A549 (cell line): Measurements from ENCODE around the gene WWC1. TPM values are rescaled to one million over a fixed set of nuclear protein-coding genes. Genes with fewer than 3 reads are reported as not detected.
A peak's percentile ranks its signal among the peaks of the same experiment; 100 is the strongest.

Source experiments
- ATAC-seq, 2 experiments: fragments of 200-7000 bp in 1 of 2; fragments of >200 bp in 1 of 2; cut with Nextera tagmentation in 1 of 2; cut with Tn5 transposase in 1 of 2; 3 replicates each; pipeline versions ENCODE4 v1.8.0 to v1.9.1; 2018 to 2020; ENCODE audit warnings: mild to moderate bottlenecking in 1 of 2, moderate library complexity in 1 of 2
- CTCF ChIA-PET: fragments of 300-600 bp; sonication (Branson Sonifier 250); formaldehyde crosslinking; extraction: SDS; loops from one replicate; lab custom pipeline; 2021; ENCODE audit warnings: antibody characterized with exemption, inconsistent platforms; lab: Yijun Ruan, JAX
- POLR2A ChIA-PET: fragments of 350-600 bp; formaldehyde crosslinking; extraction: SDS; loops from one replicate; lab custom pipeline; 2021; ENCODE audit warnings: antibody characterized with exemption, inconsistent platforms; lab: Yijun Ruan, JAX
- DNase-seq, 2 experiments: peaks; one replicate each; pipeline versions ENCODE4 v3.0.0 to v3.0.0-alpha.2; 2011 to 2016; ENCODE audit warnings: low read depth in 1 of 2, low spot score in 1 of 2
- FAIRE-seq: peaks from 2 replicates; lab custom pipeline; 2011; peaks lifted over from hg19 to GRCh38; lab: Jason Lieb, UNC
- H3K27ac ChIP-seq, 2 experiments: fragments of >200 bp; sonication (Bioruptor Twin); formaldehyde crosslinking; 3 replicates each; pipeline ENCODE4 v1.5.1; 2016 to 2017
- H3K4me1 ChIP-seq: fragments of >200 bp; sonication (Bioruptor Twin); formaldehyde crosslinking; 3 replicates; pipeline ENCODE4 v1.6.1; 2016
- H3K4me2 ChIP-seq: fragments of >200 bp; sonication (Bioruptor Twin); formaldehyde crosslinking; 3 replicates; pipeline ENCODE4 v1.6.1; 2016
- H3K4me3 ChIP-seq: fragments of >200 bp; sonication (Bioruptor Twin); formaldehyde crosslinking; 3 replicates; pipeline ENCODE4 v1.5.1; 2016
- H3K9me3 ChIP-seq: fragments of >200 bp; sonication (Bioruptor Twin); formaldehyde crosslinking; 3 replicates; pipeline ENCODE4 v1.6.1; 2016
- EHF ChIP-seq: fragments of 250-450 bp; sonication (Bioruptor Pico); IDR thresholded peaks from 2 replicates; pipeline ENCODE4 v1.5.0; 2020; ENCODE audit warnings: mild to moderate bottlenecking
- EHMT2 ChIP-seq: fragments of 200-600 bp; sonication (generic); IDR thresholded peaks from 2 replicates; pipeline ENCODE4 v1.6.1; 2016; ENCODE audit warnings: antibody characterized with exemption, low read depth, mild to moderate bottlenecking, moderate library complexity
- ELK1 ChIP-seq: fragments of 150-350 bp; IDR thresholded peaks from 2 replicates; pipeline ENCODE4 v1.6.1; 2014; ENCODE audit warnings: low read depth, mild to moderate bottlenecking, low read length
- EP300 ChIP-seq, 2 experiments: fragments of >200 bp; sonication (Bioruptor Twin); formaldehyde crosslinking; IDR thresholded peaks; 2 replicates in 1 of 2; 3 replicates in 1 of 2; pipeline ENCODE4 v1.6.1; 2016 to 2017
- HMGXB4 ChIP-seq: fragments of 250-450 bp; sonication (Bioruptor Pico); IDR thresholded peaks from 2 replicates; pipeline ENCODE4 v1.5.0; 2021; ENCODE audit warnings: mild to moderate bottlenecking, moderate library complexity, borderline replicate concordance
- HOXB5 ChIP-seq: fragments of 250-450 bp; sonication (Bioruptor Pico); IDR thresholded peaks from 2 replicates; pipeline ENCODE4 v1.5.0; 2020; ENCODE audit warnings: mild to moderate bottlenecking, moderate library complexity
- JUN ChIP-seq, 2 experiments: fragments of >200 bp; sonication (Bioruptor Twin); formaldehyde crosslinking; IDR thresholded peaks; 2 replicates in 1 of 2; 3 replicates in 1 of 2; pipeline ENCODE4 v1.6.1; 2016 to 2017
- JUNB ChIP-seq: fragments of >200 bp; sonication (Bioruptor Twin); formaldehyde crosslinking; IDR thresholded peaks from 2 replicates; pipeline ENCODE4 v1.6.1; 2016
- KDM1A ChIP-seq: fragments of 200-600 bp; sonication (generic); IDR thresholded peaks from 2 replicates; pipeline ENCODE4 v1.6.1; 2016; ENCODE audit warnings: low read depth, mild to moderate bottlenecking
- POLR2AphosphoS2 ChIP-seq: conservative IDR thresholded peaks from 2 replicates; pipeline ENCODE4 v1.6.1; 2012; ENCODE audit warnings: low read length, improper control_type of control experiment, inconsistent platforms
- RAD21 ChIP-seq, 2 experiments: fragments of >200 bp in 1 of 2; sonication (Bioruptor Twin) in 1 of 2; formaldehyde crosslinking in 1 of 2; IDR thresholded peaks in 1 of 2; conservative IDR thresholded peaks in 1 of 2; 2 replicates in 1 of 2; 3 replicates in 1 of 2; pipeline ENCODE4 v1.6.1; 2012 to 2018; ENCODE audit warnings: inconsistent platforms in 1 of 2
- RFX5 ChIP-seq: fragments of 450-650 bp; IDR thresholded peaks from 2 replicates; pipeline ENCODE4 v1.7.1; 2014; ENCODE audit warnings: antibody characterized with exemption, mild to moderate bottlenecking, moderate library complexity
- TFCP2L1 ChIP-seq: fragments of 250-450 bp; sonication (Bioruptor Pico); IDR thresholded peaks from 2 replicates; pipeline ENCODE4 v1.5.0; 2021; ENCODE audit warnings: mild to moderate bottlenecking
- ZC3H11A ChIP-seq: fragments of 450-650 bp; IDR thresholded peaks from 2 replicates; pipeline ENCODE4 v1.6.1; 2014; ENCODE audit warnings: antibody characterized with exemption, mild to moderate bottlenecking
- ZSCAN20 ChIP-seq: fragments of 250-450 bp; sonication (Bioruptor Pico); IDR thresholded peaks from 2 replicates; pipeline ENCODE4 v1.8.0; 2022; ENCODE audit warnings: mild to moderate bottlenecking, moderate library complexity
- WGBS: methylation state at CpG from one replicate; pipeline ENCODE4 v1.1.6; 2017; ENCODE audit errors: missing lambda C conversion rate; 5-methylcytosine and 5-hydroxymethylcytosine counted together
- polyA plus RNA-seq, 4 experiments: library from polyadenylated mRNA; depleted of rRNA in 3 of 4; stranded (reverse); fragments of >200 nt; fragmentation: RNase III in 1 of 4; extraction: RNeasy Plus Mini Kit Qiagen cat#74134 plus additional on column Dnase treatment in 1 of 4; gene quantifications; 2 replicates in 3 of 4; 3 replicates in 1 of 4; pipeline ENCODE4 v1.2.3, GENCODE V29; 2011 to 2017
- TF ChIP-seq, protein P1 (sequence below): fragments of >200 bp; sonication (Bioruptor Twin); formaldehyde crosslinking; IDR thresholded peaks from 2 replicates; pipeline ENCODE4 v1.6.1; 2016
- TF ChIP-seq, protein P2 (sequence below): fragments of >200 bp; sonication (Bioruptor Twin); formaldehyde crosslinking; IDR thresholded peaks from 3 replicates; pipeline ENCODE4 v1.6.1; 2016
- TF ChIP-seq, protein P3 (sequence below): fragments of 250-450 bp; sonication (Bioruptor Pico); IDR thresholded peaks from 2 replicates; pipeline ENCODE4 v1.5.0; 2020; ENCODE audit warnings: low read depth, mild to moderate bottlenecking, moderate library complexity
- TF ChIP-seq, protein P4 (sequence below): fragments of 450-650 bp; IDR thresholded peaks from 2 replicates; pipeline ENCODE4 v1.6.1; 2014; ENCODE audit warnings: antibody characterized with exemption

The WWC1 gene
- polyA plus RNA-seq, 2 of the 4 experiments (the other 2 are of a cell fraction) = 88.5 to 98.1 TPM

- TF ChIP-seq ELK1 (no peak), EHF (CRISPR knock-in tag) (no peak), RAD21 (conservative IDR thresholded peaks at IDR 0.05 in 1 of 2, IDR thresholded peaks at IDR 0.05 in 1 of 2) (peak; percentile 28 to 75; a peak in 4 of 5 replicates), JUNB (peak; percentile 98), EP300 (IDR thresholded peaks at IDR 0.05) (peak; percentile 97 to 99), HMGXB4 (no peak)
- TF ChIP-seq, protein P1, sequence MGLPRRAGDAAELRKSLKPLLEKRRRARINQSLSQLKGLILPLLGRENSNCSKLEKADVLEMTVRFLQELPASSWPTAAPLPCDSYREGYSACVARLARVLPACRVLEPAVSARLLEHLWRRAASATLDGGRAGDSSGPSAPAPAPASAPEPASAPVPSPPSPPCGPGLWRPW = peak; percentile 33; the same call in 1 of the 2 replicates
- TF ChIP-seq, protein P2, sequence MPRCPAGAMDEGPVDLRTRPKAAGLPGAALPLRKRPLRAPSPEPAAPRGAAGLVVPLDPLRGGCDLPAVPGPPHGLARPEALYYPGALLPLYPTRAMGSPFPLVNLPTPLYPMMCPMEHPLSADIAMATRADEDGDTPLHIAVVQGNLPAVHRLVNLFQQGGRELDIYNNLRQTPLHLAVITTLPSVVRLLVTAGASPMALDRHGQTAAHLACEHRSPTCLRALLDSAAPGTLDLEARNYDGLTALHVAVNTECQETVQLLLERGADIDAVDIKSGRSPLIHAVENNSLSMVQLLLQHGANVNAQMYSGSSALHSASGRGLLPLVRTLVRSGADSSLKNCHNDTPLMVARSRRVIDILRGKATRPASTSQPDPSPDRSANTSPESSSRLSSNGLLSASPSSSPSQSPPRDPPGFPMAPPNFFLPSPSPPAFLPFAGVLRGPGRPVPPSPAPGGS = peak; percentile 96
Observed at GRCh38 chr5:168314735-168315411, 23.4 kb downstream of the WWC1 start (continued).

- no peak for FAIRE-seq
- peak overlapping the region; percentile 4; the same call in 1 of the 3 replicates for H3K4me3 ChIP-seq
- CTCF ChIA-PET = interaction anchor here (0.7 to 22.9 kb wide), 10 partner anchors 10 to 51 kb away, joined by 3 to 256 read pairs (median 6); partner anchors contain the start of gene WWC1
- peak overlapping the region; percentile 90 for H3K4me2 ChIP-seq
- POLR2A ChIA-PET = interaction anchor here (0.8 to 4.5 kb wide), 3 partner anchors 12 to 24 kb away, joined by 3 to 24 read pairs (median 4); partner anchors contain the start of gene WWC1
- no peak for DNase-seq
- ATAC-seq = no peak
- H3K9me3 ChIP-seq = no peaks in the 10 kb centered on the region
- peak overlapping the region; percentile 92 to 98 for H3K27ac ChIP-seq
- peaks cover 87% of the 10 kb centered on the region for H3K4me1 ChIP-seq
- no peak for TF ChIP-seq HOXB5 (CRISPR knock-in tag)
- TF ChIP-seq, protein P3, sequence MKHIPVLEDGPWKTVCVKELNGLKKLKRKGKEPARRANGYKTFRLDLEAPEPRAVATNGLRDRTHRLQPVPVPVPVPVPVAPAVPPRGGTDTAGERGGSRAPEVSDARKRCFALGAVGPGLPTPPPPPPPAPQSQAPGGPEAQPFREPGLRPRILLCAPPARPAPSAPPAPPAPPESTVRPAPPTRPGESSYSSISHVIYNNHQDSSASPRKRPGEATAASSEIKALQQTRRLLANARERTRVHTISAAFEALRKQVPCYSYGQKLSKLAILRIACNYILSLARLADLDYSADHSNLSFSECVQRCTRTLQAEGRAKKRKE (CRISPR knock-in tag) = no peak
- TF ChIP-seq POLR2AphosphoS2 = 0 out of 2 replicates have a peak, but pooled peaks have one; percentile 42
- no peak for TF ChIP-seq TFCP2L1 (CRISPR knock-in tag)
- TF ChIP-seq JUN (IDR thresholded peaks at IDR 0.05) = no peak
- no peak for TF ChIP-seq ZSCAN20 (CRISPR knock-in tag)
- WGBS = 42% methylated on average over 10 of the region's 10 CpGs
Observed at GRCh38 chr5:168315416-168316138, 24.1 kb downstream of the WWC1 start.

GRCh38 chr5:168316139-168316578, 24.7 kb downstream of the WWC1 start:
- Histone ChIP-seq H3K4me2 (peak overlapping the region; percentile 90), H3K27ac (peak overlapping the region; percentile 92 to 98), H3K4me3 (0 out of 3 replicates have a peak overlapping the region, but pooled peaks have one; percentile 2), H3K4me1 (peaks cover 87% of the 10 kb centered on the region), H3K9me3 (no peaks in the 10 kb centered on the region)
- FAIRE-seq = no peak
- 15% methylated on average over 7 of the region's 9 CpGs for WGBS
- DNase-seq = no peak
- TF ChIP-seq HOXB5 (CRISPR knock-in tag) (peak; percentile 78), KDM1A (no peak), RFX5 (no peak), ZC3H11A (no peak), EHMT2 (no peak), ELK1 (no peak)
- TF ChIP-seq, protein P4, sequence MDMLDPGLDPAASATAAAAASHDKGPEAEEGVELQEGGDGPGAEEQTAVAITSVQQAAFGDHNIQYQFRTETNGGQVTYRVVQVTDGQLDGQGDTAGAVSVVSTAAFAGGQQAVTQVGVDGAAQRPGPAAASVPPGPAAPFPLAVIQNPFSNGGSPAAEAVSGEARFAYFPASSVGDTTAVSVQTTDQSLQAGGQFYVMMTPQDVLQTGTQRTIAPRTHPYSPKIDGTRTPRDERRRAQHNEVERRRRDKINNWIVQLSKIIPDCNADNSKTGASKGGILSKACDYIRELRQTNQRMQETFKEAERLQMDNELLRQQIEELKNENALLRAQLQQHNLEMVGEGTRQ = no peak
- no peak for ATAC-seq
- POLR2A ChIA-PET = interaction anchor here (4.5 kb wide), 1 partner anchor 14 kb away, joined by 24 read pairs; no protein-coding TSS in a partner anchor
- CTCF ChIA-PET = interaction anchor here (1.4 to 22.9 kb wide), 7 partner anchors 9 to 50 kb away, joined by 4 to 256 read pairs (median 7); partner anchors contain the start of gene WWC1
